ENCODE data around the gene ZBTB40.

- TF ChIP-seq CTCF (IDR thresholded peaks at IDR 0.05; ENCODE audit: insufficient read depth, low read depth, low read length) (no peak), EZH2 (IDR thresholded peaks at IDR 0.05; ENCODE audit: insufficient read depth, low read length) (no peak)
Measured at GRCh38 chr1:22444856-22445255, 6.8 kb upstream of the ZBTB40 start.

Data from astrocyte (in vitro differentiated cells and primary cell).